K562 (cell line): Measurements from ENCODE around the gene SMIM3.

Experiments used
- ATF2 ChIP-seq: sonication (generic); formaldehyde crosslinking; IDR thresholded peaks from 2 replicates; pipeline ENCODE4 v1.8.1; 2022; ENCODE audit warnings: missing genetic modification reagents
- CHD4 ChIP-seq: fragments of 200-600 bp; sonication (generic); IDR thresholded peaks from 3 replicates; pipeline ENCODE4 v1.6.1; 2012; ENCODE audit warnings: low read depth, mild to moderate bottlenecking, mixed read lengths, low read length, inconsistent platforms; ENCODE audit not compliant: insufficient read depth, insufficient replicate concordance, poor library complexity, severe bottlenecking
- CTCF ChIP-seq, 3 experiments: IDR thresholded peaks in 2 of 3; conservative IDR thresholded peaks in 1 of 3; 2 replicates each; pipeline ENCODE4 v1.5.1; 2011 to 2012; ENCODE audit warnings: low read length in 3 of 3, mild to moderate bottlenecking in 3 of 3, control low read depth in 2 of 3, improper control_type of control experiment in 1 of 3, inconsistent platforms in 1 of 3, low read depth in 1 of 3, mixed read lengths in 1 of 3, moderate library complexity in 1 of 3; ENCODE audit not compliant: insufficient read depth in 2 of 3
- MAFK ChIP-seq: IDR thresholded peaks from 2 replicates; pipeline ENCODE4 v1.6.1; 2011; ENCODE audit warnings: low read length, improper control_type of control experiment
- NR1H2 ChIP-seq: sonication (generic); formaldehyde crosslinking; IDR thresholded peaks from 2 replicates; pipeline ENCODE4 v1.4.0; 2020; ENCODE audit warnings: mild to moderate bottlenecking, missing genetic modification reagents
- POLR2A ChIP-seq: fragments of 450-650 bp; conservative IDR thresholded peaks from 2 replicates; pipeline ENCODE4 v1.6.1; 2016
- RBM34 ChIP-seq: fragments of 200-400 bp; formaldehyde crosslinking; IDR thresholded peaks from 2 replicates; pipeline ENCODE4 v1.6.1; 2018; ENCODE audit warnings: low read length, borderline replicate concordance; ENCODE audit not compliant: insufficient read depth
- TBP ChIP-seq: optimal IDR thresholded peaks from 2 replicates; pipeline ENCODE3; 2011; ENCODE audit warnings: low read depth, low read length, improper control_type of control experiment
- ZNF140 ChIP-seq: fragments of 250-450 bp; sonication (Bioruptor Pico); IDR thresholded peaks from 2 replicates; pipeline ENCODE4 v1.8.0; 2021; ENCODE audit warnings: moderate library complexity, mild to moderate bottlenecking, inconsistent platforms

GRCh38 chr5:150780187-150780692, 1.7 kb downstream of the SMIM3 start:
- TF ChIP-seq NR1H2 (CRISPR knock-in tag) (no peak), RBM34 (no peak), ATF2 (CRISPR knock-in tag) (no peak), ZNF140 (CRISPR knock-in tag) (no peak), CTCF (IDR thresholded peaks at IDR 0.05 in 2 of 3, conservative IDR thresholded peaks at IDR 0.05 in 1 of 3; ENCODE audit: insufficient read depth in 2 of 3, low read depth in 1 of 3, low read length in 3 of 3) (no peak), MAFK (no peak), CHD4 (no peak), TBP (no peak), POLR2A (no peak)
